Measurements from ENCODE around the gene DHRS7C.

Gene DHRS7C

GRCh38 chr17:9783050-9783449, 8.3 kb downstream of the DHRS7C start:
- no peak for TF ChIP-seq TAF1 (IDR thresholded peaks at IDR 0.05; ENCODE audit: borderline replicate concordance, insufficient read depth, low read length)
- TF ChIP-seq FOXP2 (optimal IDR thresholded peaks at IDR 0.05; ENCODE audit: borderline replicate concordance, extremely low read depth, extremely low read length, insufficient read depth) = no peak
- no peak for TF ChIP-seq REST (IDR thresholded peaks at IDR 0.05; ENCODE audit: insufficient read depth in 1 of 2, low read depth in 2 of 2, low read length in 2 of 2)
- TF ChIP-seq SIN3A (IDR thresholded peaks at IDR 0.05; ENCODE audit: borderline replicate concordance, insufficient read depth, low read length) = no peak
- TF ChIP-seq POLR2AphosphoS5 (IDR thresholded peaks at IDR 0.05; ENCODE audit: low read depth, low read length) = no peak

GRCh38 chr17:9780552-9780951, 10.8 kb downstream of the DHRS7C start:
- TF ChIP-seq REST (IDR thresholded peaks at IDR 0.05; ENCODE audit: insufficient read depth in 1 of 2, low read depth in 2 of 2, low read length in 2 of 2) (no peak), TAF1 (IDR thresholded peaks at IDR 0.05; ENCODE audit: borderline replicate concordance, insufficient read depth, low read length) (no peak), FOXP2 (optimal IDR thresholded peaks at IDR 0.05; ENCODE audit: borderline replicate concordance, extremely low read depth, extremely low read length, insufficient read depth) (no peak), POLR2AphosphoS5 (IDR thresholded peaks at IDR 0.05; ENCODE audit: low read depth, low read length) (no peak), SIN3A (IDR thresholded peaks at IDR 0.05; ENCODE audit: borderline replicate concordance, insufficient read depth, low read length) (no peak)

- TF ChIP-seq SIN3A (IDR thresholded peaks at IDR 0.05; ENCODE audit: borderline replicate concordance, insufficient read depth, low read length) = no peak
- no peak for TF ChIP-seq REST (IDR thresholded peaks at IDR 0.05; ENCODE audit: insufficient read depth in 1 of 2, low read depth in 2 of 2, low read length in 2 of 2)
- no peak for TF ChIP-seq TAF1 (IDR thresholded peaks at IDR 0.05; ENCODE audit: borderline replicate concordance, insufficient read depth, low read length)
- no peak for TF ChIP-seq FOXP2 (optimal IDR thresholded peaks at IDR 0.05; ENCODE audit: borderline replicate concordance, extremely low read depth, extremely low read length, insufficient read depth)
- no peak for TF ChIP-seq POLR2AphosphoS5 (IDR thresholded peaks at IDR 0.05; ENCODE audit: low read depth, low read length)
These were observed 14.5 kb downstream of the DHRS7C start for GRCh38 chr17:9776911-9777310.

- TF ChIP-seq FOXP2 (optimal IDR thresholded peaks at IDR 0.05; ENCODE audit: borderline replicate concordance, extremely low read depth, extremely low read length, insufficient read depth) (no peak), SIN3A (IDR thresholded peaks at IDR 0.05; ENCODE audit: borderline replicate concordance, insufficient read depth, low read length) (no peak), REST (IDR thresholded peaks at IDR 0.05; ENCODE audit: insufficient read depth in 1 of 2, low read depth in 2 of 2, low read length in 2 of 2) (no peak), TAF1 (IDR thresholded peaks at IDR 0.05; ENCODE audit: borderline replicate concordance, insufficient read depth, low read length) (no peak)
These were observed 18.7 kb downstream of the DHRS7C start for GRCh38 chr17:9772658-9773057.

GRCh38 chr17:9771465-9771864, 19.9 kb downstream of the DHRS7C start:
- no peak for TF ChIP-seq SIN3A (IDR thresholded peaks at IDR 0.05; ENCODE audit: borderline replicate concordance, insufficient read depth, low read length)
- no peak for TF ChIP-seq FOXP2 (optimal IDR thresholded peaks at IDR 0.05; ENCODE audit: borderline replicate concordance, extremely low read depth, extremely low read length, insufficient read depth)
- no peak for TF ChIP-seq TAF1 (IDR thresholded peaks at IDR 0.05; ENCODE audit: borderline replicate concordance, insufficient read depth, low read length)
- TF ChIP-seq REST (IDR thresholded peaks at IDR 0.05; ENCODE audit: insufficient read depth in 1 of 2, low read depth in 2 of 2, low read length in 2 of 2) = no peak
